ENCODE data around the gene ZNFX1. TPM values are rescaled to one million over a fixed set of nuclear protein-coding genes. Genes with fewer than 3 reads are reported as not detected.
A peak's percentile ranks its signal among the peaks of the same experiment; 100 is the strongest.
"Not testable (repeated sequence)": the region's sequence is repeated elsewhere in the genome, so short reads cannot be mapped to it uniquely, and the experiment has no call there.

ZNFX1 gene
- polyA plus RNA-seq, 1 experiment, result 11.2 TPM

- Histone ChIP-seq H3K36me3 (ENCODE audit: control insufficient read depth, insufficient read depth, low read length) (no peaks in the 10 kb centered on the region), H3K4me3 (ENCODE audit: low read depth, low read length) (no peak overlapping the region), H3K27me3 (ENCODE audit: control insufficient read depth, insufficient read depth, low read length) (no peaks in the 10 kb centered on the region)
- no peak for TF ChIP-seq CTCF (IDR thresholded peaks at IDR 0.05; ENCODE audit: insufficient read depth, low read depth, low read length)
- POLR2A ChIA-PET, result no interaction called here
- no peak for DNase-seq (ENCODE audit: low read depth)
- CTCF ChIA-PET, result interaction anchor here (2.7 kb wide), 1 partner anchor 13 kb away, joined by 10 read pairs; no protein-coding TSS in a partner anchor
Observed at GRCh38 chr20:49203746-49204145, 74.1 kb downstream of the ZNFX1 start.

GRCh38 chr20:49203011-49203410, 74.8 kb downstream of the ZNFX1 start:
- H3K36me3 ChIP-seq (ENCODE audit: control insufficient read depth, insufficient read depth, low read length), result no peaks in the 10 kb centered on the region
- DNase-seq (ENCODE audit: low read depth), result no peak
- H3K27me3 ChIP-seq (ENCODE audit: control insufficient read depth, insufficient read depth, low read length), result no peaks in the 10 kb centered on the region
- ChIA-PET CTCF (interaction anchor here (2.7 kb wide), 1 partner anchor 14 kb away, joined by 10 read pairs; no protein-coding TSS in a partner anchor), POLR2A (no interaction called here)
- no peak overlapping the region for H3K4me3 ChIP-seq (ENCODE audit: low read depth, low read length)
- TF ChIP-seq CTCF (IDR thresholded peaks at IDR 0.05; ENCODE audit: insufficient read depth, low read depth, low read length), result no peak

GRCh38 chr20:49199729-49200293, 78.0 kb downstream of the ZNFX1 start:
- no peaks in the 10 kb centered on the region for H3K36me3 ChIP-seq (ENCODE audit: control insufficient read depth, insufficient read depth, low read length)
- ChIA-PET POLR2A (no interaction called here), CTCF (interaction anchor here (0.7 kb wide), 1 partner anchor 555 kb away, joined by 3 read pairs; no protein-coding TSS in a partner anchor)
- DNase-seq (ENCODE audit: low read depth), result no peak
- no peak for TF ChIP-seq CTCF (IDR thresholded peaks at IDR 0.05; ENCODE audit: insufficient read depth, low read depth, low read length)
- no peaks in the 10 kb centered on the region for H3K27me3 ChIP-seq (ENCODE audit: control insufficient read depth, insufficient read depth, low read length)
- H3K4me3 ChIP-seq (ENCODE audit: low read depth, low read length), result no peak overlapping the region

- DNase-seq (ENCODE audit: low read depth); H3K27me3 ChIP-seq (ENCODE audit: control insufficient read depth, insufficient read depth, low read length); H3K36me3 ChIP-seq (ENCODE audit: control insufficient read depth, insufficient read depth, low read length); H3K4me3 ChIP-seq (ENCODE audit: low read depth, low read length); CTCF ChIA-PET: not testable (repeated sequence)
- POLR2A ChIA-PET, result interaction anchor here (0.6 kb wide), 1 partner anchor 26 kb away, joined by 22 read pairs; the partner anchor contains the start of gene DDX27
Observed at GRCh38 chr20:49192944-49193518, 84.8 kb downstream of the ZNFX1 start.

Small RNA genes within 50 kb of the gene (small RNA-seq; reads per million reads assigned to genes)
- gene SNORD12B (ENCODE audit: insufficient read length, low read depth, low replicate concordance) (1,032 reads per million, percentile 96 among the genes with 10 or more reads in this experiment), gene SNORD12C (ENCODE audit: insufficient read length, low read depth, low replicate concordance) (961 reads per million, percentile 96 among the genes with 10 or more reads in this experiment)

Other genes with a start within 250 kb of the ZNFX1 start
- 21.7 and 44.4 TPM in 2 replicates for gene CSE1L, start 231.7 kb downstream of the ZNFX1 start, polyA plus RNA-seq (2011; rRNA removed)
- gene STAU1, start 89.7 kb downstream of the ZNFX1 start, polyA plus RNA-seq (2011; rRNA removed), result 49.3 and 67.3 TPM in 2 replicates
- gene DDX27, start 58.6 kb downstream of the ZNFX1 start, polyA plus RNA-seq (2011; rRNA removed), result 26.3 and 31.9 TPM in 2 replicates
- gene KCNB1, start 204.6 kb upstream of the ZNFX1 start, polyA plus RNA-seq (2011; rRNA removed), result 0.12 and 0.13 TPM in 2 replicates